GM18520 (cell line): ENCODE data around the gene TRANK1.
"Not testable (repeated sequence)": the region's sequence is repeated elsewhere in the genome, so short reads cannot be mapped to it uniquely, and the experiment has no call there.

Source experiments
- ATAC-seq: cut with Tn5 transposase; IDR thresholded peaks from one replicate; pipeline ENCODE4 v1.9.1; 2021; ENCODE audit not compliant: unreplicated experiment

The TRANK1 gene

GRCh38 chr3:36944641-36945270 lies at the start of gene TRANK1:
TRANK1 (minus strand) TSS chr3:36945054; CDS start chr3:36944809, 245 bp downstream.
- ATAC-seq, result peak; percentile 56

- peak; percentile 91 for ATAC-seq
These were observed 48.8 kb upstream of the TRANK1 start, which contains the start of gene MLH1 for GRCh38 chr3:36993326-36994283. MLH1 (plus strand) TSS chr3:36993518; CDS start chr3:36993548, 30 bp downstream.

GRCh38 chr3:36992806-36993325 lies 48.0 kb upstream of the TRANK1 start, which contains the start of gene EPM2AIP1:
EPM2AIP1 (minus strand) TSS chr3:36993131; CDS start chr3:36993077, 54 bp downstream.
- ATAC-seq, result peak; percentile 83

DNA sequence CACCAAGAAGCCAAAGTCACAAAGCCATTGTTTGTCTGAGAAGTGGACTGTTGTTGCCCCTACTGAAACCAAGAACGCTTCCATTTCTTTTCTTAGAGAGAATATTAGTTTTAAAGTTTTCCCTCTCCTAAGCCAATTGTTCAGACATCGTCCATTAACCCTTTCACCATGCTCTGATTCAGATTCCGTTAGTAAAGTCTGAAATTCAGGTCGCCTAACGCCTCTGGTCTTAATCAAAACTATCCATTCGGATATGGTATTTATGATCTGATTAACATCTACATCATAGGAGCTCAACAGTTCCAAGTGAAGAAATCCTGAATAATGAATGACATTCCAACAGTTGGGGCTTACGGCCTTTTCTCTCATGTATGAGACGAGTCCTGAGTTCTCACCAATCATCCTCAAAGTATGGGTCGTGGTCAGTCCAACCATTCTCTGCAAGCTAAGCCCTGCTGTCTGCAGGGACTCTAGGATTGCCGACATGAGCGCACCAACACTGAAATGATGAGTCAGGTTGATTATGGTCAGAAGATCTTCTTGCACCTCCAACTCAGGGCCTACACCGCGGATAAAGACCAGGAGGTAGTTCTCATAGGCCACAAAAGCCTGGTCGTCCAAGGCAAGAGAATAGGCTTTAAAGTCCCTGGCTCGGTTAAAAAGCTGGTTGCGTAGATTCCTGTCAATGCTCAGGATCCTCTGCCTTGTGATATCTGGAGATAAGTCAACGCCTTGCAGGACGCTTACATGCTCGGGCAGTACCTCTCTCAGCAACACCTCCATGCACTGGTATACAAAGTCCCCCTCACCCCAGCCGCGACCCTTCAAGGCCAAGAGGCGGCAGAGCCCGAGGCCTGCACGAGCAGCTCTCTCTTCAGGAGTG lies 47.3 kb upstream of the TRANK1 start:
- ATAC-seq, result no peak

DNA sequence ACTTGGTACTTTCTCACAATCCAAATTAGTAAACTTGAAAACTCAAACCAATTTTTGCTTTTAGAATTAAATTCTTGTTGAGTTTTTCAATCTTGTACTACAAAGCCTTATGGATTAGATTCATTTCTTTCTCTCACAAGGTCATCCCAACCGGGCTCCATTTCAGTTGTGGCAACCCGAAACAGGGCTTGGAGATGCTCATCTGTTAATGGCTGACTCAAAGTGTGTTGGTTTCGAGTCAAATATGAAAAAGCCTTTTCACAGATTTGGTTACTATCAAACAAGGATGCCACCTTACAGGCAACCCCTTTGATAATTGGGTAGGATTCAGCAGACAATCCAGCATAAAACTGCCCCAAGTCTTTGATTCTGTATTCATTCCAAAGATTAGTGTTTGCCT lies 46.3 kb upstream of the TRANK1 start:
- ATAC-seq, result no peak

DNA sequence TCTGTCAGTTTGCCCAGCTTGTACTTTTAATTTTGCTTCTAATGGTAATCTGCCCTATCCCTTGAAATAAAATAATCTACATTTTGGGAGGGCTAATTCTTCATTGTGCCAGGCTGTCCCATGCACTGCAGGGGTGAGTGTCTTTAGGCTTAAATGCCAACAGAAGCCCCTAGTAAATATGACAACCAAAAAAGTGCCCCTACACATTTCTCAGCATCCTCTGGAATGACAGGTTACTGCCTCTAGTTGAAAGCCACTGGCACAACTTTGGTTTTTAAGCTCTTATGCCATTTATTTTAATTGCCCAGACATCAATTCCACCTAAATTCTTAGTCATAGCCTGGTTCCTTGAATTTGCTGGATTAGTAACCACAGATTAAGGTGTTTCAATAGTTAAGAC lies 44.7 kb upstream of the TRANK1 start:
- ATAC-seq, result no peak

DNA sequence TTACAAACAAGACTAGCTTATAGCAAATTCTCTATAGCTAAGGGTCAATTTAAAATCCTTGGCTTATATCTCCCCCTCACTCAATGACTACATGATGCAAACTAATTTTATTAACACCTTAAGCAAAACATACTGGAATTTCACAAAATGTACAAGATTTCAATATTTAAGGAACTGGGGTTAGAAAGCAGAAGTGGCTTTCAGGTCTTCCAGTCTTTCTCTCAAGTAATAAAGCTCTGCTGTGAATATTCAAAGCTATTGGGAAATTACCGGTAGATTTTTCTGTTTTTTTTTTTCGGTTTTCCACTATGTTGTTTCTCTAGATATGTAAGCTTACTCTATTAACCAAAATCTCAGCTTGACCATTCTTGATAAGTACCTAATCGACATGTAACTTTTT lies 44.2 kb upstream of the TRANK1 start:
- ATAC-seq, result no peak

- no peak for ATAC-seq
These were observed 43.5 kb upstream of the TRANK1 start for GRCh38 chr3:36988356-36988755.

- ATAC-seq, result no peak
These were observed 36.2 kb upstream of the TRANK1 start for GRCh38 chr3:36981006-36981405.

- no peak for ATAC-seq
These were observed 28.3 kb upstream of the TRANK1 start for GRCh38 chr3:36973139-36973538.

DNA sequence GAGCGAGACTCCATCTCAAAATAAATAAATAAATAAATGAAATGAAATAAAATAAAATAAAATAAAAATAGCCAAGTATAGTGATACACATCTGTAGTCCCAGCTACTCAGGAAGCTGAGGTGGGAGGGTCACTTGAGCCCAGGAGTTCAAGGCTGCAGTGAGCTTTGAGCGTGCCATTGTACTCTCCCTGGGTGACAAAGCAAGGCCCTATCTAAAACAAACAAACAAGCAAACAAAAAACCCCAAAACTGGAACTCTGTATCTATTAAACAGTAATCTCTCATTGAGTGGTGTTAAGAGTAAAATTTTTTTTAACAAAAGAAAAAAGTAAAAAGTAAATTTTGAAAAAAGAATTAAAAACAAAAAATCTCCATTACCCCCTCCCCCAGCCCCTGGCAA lies 27.3 kb upstream of the TRANK1 start:
- ATAC-seq, result no peak

DNA sequence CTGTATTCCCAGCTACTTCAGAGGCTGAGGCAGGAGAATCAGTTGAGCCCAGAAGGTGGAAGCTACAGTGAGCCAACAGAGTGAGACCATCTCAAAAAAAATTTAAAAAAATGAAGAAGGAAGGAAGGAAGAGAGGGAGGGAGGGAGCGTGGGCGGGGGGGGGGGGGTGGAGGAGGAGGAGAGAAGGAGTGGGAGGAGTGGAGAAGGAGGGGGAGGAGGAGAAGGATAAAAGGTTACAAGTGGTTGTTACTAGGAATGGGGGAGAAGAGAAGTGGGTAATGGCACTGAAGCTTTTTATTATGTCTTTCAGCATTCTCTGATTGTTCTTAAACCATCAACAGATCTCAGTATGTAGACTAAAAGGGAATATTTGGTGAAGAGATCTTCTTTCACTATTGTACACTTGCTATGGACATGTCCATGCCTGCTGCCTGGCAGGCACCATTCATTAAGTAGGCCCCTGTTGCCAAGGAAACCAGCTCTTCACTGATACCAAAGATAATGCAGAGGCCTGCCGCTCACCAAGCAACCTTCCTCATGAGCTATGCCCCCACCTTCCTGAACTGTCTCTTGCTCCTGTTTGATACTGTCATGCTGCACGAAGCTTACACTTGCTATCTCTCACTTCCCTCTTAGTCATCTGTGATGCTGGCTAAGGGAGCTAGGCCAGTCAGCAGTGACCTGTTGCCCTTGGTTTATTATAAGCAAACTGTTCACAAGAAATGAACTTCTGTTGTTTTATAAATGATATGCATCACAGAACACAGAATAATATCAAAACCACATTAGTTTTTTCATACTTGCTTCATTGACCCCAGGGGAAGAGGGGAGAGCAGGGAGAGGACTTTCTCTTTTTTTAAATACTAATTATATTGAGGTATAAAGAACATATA lies 24.9 kb upstream of the TRANK1 start:
- ATAC-seq, result peak; percentile 99

- ATAC-seq, result no peak
These were observed 24.2 kb upstream of the TRANK1 start for GRCh38 chr3:36969085-36969484.

DNA sequence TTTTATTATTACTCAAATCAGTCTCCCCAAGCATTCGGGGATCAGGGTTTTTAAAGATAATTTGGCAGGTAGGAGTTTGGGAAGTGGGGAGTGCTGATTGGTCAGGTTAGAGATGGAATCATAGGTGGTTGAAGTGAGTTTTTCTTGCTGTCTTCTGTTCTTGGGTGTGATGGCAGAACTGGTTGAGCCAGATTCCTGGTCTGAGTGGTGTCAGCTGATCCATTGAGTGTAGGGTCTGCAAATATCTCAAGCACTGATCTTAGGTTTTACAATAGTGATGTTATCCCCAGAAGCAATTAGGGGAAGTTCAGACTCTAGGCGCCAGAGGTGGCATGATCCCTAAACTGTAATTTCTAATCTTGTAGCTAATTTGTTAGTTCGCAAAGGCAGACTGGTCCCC lies 20.6 kb upstream of the TRANK1 start:
- ATAC-seq, result no peak

DNA sequence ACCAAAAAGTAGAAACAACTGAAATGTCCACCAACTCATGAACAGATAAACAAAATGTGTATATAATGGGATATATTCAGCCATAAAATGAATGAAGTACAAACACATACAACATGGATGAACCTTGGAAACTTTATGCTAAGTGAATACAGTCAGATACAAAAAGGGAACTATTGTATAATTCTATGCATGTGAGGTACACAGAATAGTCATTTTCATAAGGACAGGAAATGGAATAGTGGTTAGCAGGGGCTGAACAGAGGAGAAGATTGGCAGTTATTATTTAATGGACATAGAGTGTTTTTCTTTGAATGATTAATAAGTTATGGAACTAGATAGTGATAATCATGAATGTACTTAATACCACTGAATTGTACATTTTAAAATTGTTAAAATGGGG lies 20.0 kb upstream of the TRANK1 start:
- ATAC-seq, result peak; percentile 44

DNA sequence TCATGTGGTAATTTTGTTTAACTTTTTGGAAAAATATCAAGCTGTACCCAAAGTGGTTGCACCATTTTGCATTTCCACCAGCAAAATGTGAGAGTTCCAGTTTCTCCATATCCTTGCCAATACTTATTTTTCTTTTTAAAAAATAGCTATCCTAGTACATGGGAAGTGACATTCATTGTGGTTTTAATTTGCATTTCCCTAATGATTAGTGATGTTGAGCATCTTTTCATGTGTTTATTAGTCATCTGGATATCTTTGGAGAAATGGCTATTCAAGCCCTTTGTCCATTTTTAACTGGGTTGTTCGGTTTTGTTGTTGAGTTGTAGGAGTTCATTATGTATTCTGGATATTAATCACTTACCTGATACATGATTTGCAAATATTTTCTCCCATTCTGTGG lies 19.5 kb upstream of the TRANK1 start:
- ATAC-seq, result no peak

- ATAC-seq, result not testable (repeated sequence)
These were observed 18.2 kb upstream of the TRANK1 start for GRCh38 chr3:36963008-36963407.

GRCh38 chr3:36960502-36960901 lies 15.6 kb upstream of the TRANK1 start:
- ATAC-seq, result no peak

DNA sequence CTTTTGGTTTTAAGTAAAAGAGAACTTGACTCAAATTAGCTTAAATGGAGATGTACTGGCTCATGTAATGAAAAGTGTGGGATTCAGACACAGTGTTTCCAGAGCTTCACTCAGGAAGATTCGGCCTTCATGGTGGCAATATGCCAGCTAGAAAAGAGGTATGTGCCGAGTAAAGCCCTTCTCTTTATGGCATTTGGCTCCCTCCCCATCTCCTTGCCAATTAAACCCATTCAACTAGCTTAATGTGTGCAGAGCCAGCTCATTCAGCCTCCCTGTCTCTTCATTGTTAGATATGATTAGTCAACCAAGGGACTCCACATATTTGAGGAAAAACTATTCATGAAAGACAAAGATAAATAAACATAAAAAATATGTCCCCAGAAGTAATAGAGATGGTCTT lies 15.0 kb upstream of the TRANK1 start:
- ATAC-seq, result no peak
